ENCODE measurements around the gene SCAANT1.

- TF ChIP-seq CTCF (IDR thresholded peaks at IDR 0.05; ENCODE audit: low read length) (no peak), EZH2 (IDR thresholded peaks at IDR 0.05; ENCODE audit: borderline replicate concordance, low read length) (no peak)
Observed at GRCh38 chr3:63911509-63911872, 692 bp downstream of the SCAANT1 start.
